HG03342 (cell line): ENCODE measurements around the gene SIM2.

Experiments
- ATAC-seq: cut with Tn5 transposase; IDR thresholded peaks from one replicate; pipeline ENCODE4 v1.9.1; 2021; ENCODE audit warnings: mild to moderate bottlenecking, moderate library complexity; ENCODE audit not compliant: unreplicated experiment

The SIM2 gene

DNA sequence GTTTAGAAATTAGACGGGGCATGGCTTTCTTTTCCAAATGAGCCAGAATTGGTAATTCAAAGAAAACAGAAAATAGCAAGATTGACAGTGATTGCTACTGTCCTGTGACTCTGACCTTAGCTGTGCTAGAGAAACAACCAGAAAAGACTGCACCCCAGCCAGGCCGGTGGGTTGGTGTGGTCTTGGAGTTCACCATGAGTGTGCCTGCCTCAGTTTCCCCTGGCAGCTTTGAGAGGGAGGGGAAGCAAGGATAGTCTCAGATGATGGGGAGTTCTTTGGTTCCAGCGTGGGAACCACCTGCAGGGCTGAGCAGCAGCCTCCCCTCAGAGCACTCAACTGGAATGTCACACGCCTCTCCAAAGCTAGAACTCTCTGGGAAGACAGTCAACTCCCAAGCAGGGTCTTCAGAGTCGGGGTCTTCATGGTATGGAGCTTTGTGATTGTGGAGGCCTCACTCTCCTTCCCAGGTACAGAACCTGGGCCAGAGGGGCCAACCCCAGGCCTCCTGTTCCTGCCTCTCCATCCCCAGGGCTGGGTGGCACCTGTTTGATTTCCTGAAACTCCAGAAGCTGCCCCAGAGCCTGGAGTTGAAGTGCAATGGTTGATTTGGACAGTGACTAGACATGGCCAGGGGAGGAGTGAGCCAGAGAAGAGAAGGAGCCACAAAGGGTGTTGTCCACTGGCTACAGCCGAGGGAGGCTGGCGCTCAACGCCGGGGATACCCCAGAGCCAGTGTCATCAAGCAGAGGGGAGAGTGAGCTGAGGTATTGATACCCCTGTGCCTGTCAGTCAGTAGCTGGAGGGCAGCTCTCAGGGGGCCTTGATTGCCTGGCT lies 35.7 kb downstream of the SIM2 start:
- no peak for ATAC-seq

GRCh38 chr21:36735201-36735515 lies 36.2 kb downstream of the SIM2 start:
- ATAC-seq: no peak

GRCh38 chr21:36735724-36736320 lies 36.9 kb downstream of the SIM2 start:
- no peak for ATAC-seq

- no peak for ATAC-seq
Measured at GRCh38 chr21:36738489-36739126, 39.7 kb downstream of the SIM2 start.

DNA sequence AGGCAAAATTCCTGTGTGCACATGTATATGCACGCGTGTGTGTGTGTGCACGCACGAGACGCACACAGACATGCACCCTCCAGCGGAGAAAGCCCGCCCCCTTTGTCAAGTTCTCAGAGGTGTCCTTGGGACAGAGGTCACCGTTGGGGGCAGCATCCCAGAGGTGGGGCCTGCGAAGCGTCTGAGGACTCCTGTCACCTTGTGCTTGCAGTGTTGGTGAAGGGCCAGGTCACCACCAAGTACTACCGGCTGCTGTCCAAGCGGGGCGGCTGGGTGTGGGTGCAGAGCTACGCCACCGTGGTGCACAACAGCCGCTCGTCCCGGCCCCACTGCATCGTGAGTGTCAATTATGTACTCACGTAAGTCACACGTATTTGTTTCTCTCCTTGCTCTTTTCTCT lies 42.6 kb downstream of the SIM2 start:
- ATAC-seq: no peak

GRCh38 chr21:36743008-36743407 lies 44.1 kb downstream of the SIM2 start:
- ATAC-seq: no peak

DNA sequence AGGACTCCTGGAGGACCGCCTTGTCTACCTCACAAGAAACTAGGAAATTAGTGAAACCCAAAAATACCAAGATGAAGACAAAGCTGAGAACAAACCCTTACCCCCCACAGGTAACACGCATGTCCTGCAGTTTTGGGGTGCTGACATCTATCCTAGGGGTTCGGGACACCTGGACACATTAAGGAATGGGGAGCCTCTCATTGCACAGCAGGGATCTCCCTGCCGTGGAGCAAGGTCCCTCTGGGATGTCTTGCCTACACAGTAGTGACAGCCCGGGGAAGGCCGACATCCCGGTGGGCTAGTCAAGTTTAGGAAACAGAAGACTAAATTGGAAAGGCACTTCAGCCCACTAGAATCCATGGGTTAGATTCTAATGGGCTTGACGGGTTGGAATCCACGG lies 44.5 kb downstream of the SIM2 start:
- ATAC-seq: no peak

DNA sequence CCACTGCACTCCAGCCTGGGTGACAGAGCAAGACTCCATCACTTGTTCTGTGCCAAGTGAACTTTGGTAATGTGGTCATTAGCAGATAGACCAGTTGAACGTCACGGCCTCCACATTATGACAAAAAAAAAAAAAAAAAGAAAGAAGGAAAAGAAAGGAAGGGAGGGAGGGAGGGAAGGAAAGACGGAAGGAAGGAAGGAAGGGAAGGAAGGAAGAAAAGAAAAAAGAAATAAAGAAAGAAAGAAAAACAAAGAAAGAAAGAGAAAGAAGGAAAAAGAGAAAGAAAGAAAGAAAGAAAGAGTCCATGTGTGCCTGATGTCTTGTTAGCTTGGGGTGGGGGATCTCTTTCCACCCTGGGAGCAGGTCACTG lies 45.3 kb downstream of the SIM2 start:
- no peak for ATAC-seq

- no peak for ATAC-seq
Measured at GRCh38 chr21:36744560-36745231, 45.8 kb downstream of the SIM2 start.

- no peak for ATAC-seq
Measured at GRCh38 chr21:36745459-36745858, 46.5 kb downstream of the SIM2 start.

GRCh38 chr21:36747041-36747814 lies 48.3 kb downstream of the SIM2 start:
- no peak for ATAC-seq

- no peak for ATAC-seq
Measured at GRCh38 chr21:36747815-36748383, 49.0 kb downstream of the SIM2 start.

- no peak for ATAC-seq
Measured at GRCh38 chr21:36749935-36750575, 51.1 kb downstream of the SIM2 start.

- ATAC-seq: no peak
Measured at GRCh38 chr21:36750576-36750959, 51.7 kb downstream of the SIM2 start.

DNA sequence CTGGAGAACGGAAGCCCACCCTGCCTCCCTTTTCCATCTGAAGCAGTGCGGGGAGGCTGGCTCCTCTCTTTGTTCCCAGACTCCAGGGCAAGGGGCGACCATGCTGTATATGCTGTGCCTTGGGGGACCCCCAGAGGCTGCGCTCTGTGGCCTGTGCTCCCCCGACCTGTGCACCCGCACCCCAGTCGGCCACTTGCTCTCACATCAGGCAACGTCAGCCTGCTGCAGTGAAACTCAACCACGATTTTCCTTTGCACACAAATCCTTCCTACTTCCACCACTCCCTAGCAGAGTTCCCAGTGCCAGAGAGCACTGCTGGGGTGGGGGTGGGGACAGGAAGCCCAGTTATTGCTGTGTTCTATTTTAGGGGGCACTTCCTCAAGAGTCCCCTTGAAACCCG lies 52.5 kb downstream of the SIM2 start:
- no peak for ATAC-seq

DNA sequence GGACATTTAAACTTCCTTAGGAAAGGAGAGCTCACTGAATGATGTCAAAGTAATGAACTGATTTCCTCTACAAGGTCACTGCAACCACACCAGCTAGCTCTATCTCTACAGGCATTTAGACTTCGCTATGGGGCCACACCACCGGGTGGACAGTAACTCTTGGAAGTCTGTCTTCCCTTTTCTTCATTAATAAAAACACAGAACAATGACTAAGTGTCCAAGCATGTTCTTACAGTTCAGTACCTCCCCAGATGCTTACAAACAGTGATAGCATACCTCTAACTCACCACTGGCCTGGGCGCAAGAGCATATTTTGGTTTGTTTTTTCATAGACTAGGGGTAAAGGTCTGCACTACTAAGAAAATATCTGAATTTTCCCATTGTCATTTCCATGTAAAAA lies 54.6 kb downstream of the SIM2 start:
- no peak for ATAC-seq

DNA sequence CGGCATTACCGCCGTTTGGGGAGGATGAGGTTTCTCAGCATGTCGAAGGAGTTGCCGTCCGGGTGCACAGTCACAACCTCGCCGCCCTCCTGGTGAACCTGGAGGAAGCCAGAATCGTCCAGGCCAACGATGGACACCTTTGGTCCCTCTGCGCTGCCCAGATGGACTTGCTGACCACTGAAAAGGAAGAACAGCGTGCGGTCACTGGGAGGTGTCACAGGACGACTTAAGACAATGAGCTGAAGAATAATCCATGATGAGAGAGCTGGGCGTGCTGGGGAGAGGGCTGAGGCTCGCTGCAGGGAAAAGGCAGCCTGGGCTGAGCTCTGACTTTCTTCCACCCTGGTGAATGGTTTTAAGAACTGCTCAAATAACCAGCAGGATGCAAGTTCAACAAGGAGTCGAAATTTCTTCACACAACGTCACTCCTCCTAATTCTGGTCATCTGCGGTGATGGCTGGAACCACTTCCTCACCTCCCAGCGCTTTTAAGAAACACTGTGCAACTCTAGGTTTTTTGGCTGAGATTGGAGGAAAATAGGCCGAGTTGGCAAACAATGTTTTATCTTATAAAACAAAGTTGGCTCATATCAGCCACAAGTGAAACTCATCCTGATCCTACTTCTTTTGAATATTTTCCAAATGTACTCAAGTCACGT lies 55.5 kb downstream of the SIM2 start:
- no peak for ATAC-seq

DNA sequence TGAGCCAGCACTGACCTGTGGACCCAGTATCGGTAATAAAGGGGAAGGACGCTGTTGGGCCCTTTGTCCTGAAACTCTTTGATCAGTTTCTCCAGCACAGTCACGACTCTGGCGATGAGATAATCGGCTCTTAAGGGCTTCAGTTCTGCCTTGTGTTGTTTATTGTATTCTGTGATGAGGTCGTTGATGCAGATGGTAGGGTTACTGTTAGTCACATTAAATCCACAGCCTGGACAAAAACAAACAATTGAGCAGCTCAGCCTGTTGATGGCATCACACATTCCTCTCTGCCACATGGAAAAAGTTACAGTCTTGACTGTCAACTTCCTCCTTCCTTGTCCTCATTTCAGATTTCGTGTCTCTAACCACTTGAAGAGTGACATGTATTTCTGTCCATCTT lies 57.6 kb downstream of the SIM2 start:
- ATAC-seq: no peak

- ATAC-seq: no peak
Measured at GRCh38 chr21:36757196-36757595, 58.3 kb downstream of the SIM2 start.
